Left lobe of liver (tissue), 2 donors: Measurements from ENCODE around the gene APRT. TPM values are rescaled to one million over a fixed set of nuclear protein-coding genes. Genes with fewer than 3 reads are reported as not detected.

Experiments
- ATAC-seq: fragments of 200-7000 bp; cut with Tn5 transposase; one replicate; pipeline ENCODE4 v1.9.1; 2020; ENCODE audit warnings: mild to moderate bottlenecking, moderate library complexity
- DNase-seq: peaks from one replicate; pipeline ENCODE4 v3.0.0-alpha.2; 2020; ENCODE audit warnings: low spot score
- total RNA-seq: library from RNA; stranded (reverse); gene quantifications from one replicate; pipeline ENCODE4 v1.2.1, GENCODE V29; 2021
- donor health status: DM: no; HTN: no; CAD: no; lungs with moderate emphysema.
- donor health status: DM: no; HTN: yes; CAD: no.

The APRT gene
- total RNA-seq, 1 donor from 2014 or later, result 68.9 TPM

GRCh38 chr16:88842806-88843205, 31.1 kb upstream of the APRT start:
- no peak for DNase-seq
- ATAC-seq, result no peak

GRCh38 chr16:88842308-88842756, 30.6 kb upstream of the APRT start:
- DNase-seq, result no peak
- no peak for ATAC-seq

GRCh38 chr16:88841521-88842307, 30.0 kb upstream of the APRT start:
- ATAC-seq (no peak), DNase-seq (no peak)

- no peak for DNase-seq
- ATAC-seq, result no peak
Measured at GRCh38 chr16:88840600-88841215, 29.0 kb upstream of the APRT start.

- ATAC-seq, result no peak
- no peak for DNase-seq
Measured at GRCh38 chr16:88839745-88840599, 28.2 kb upstream of the APRT start.

GRCh38 chr16:88839026-88839529, 27.4 kb upstream of the APRT start:
- DNase-seq (no peak), ATAC-seq (no peak)

- ATAC-seq (no peak), DNase-seq (no peak)
Measured at GRCh38 chr16:88838566-88838965, 26.8 kb upstream of the APRT start.

- ATAC-seq, result no peak
Measured at GRCh38 chr16:88837806-88838205, 26.1 kb upstream of the APRT start.

GRCh38 chr16:88836791-88837190, 25.1 kb upstream of the APRT start:
- DNase-seq, result no peak
- no peak for ATAC-seq

More at GRCh38 chr16:88837806-88838205, 26.1 kb upstream of the APRT start:
- no peak for DNase-seq

- no peak for DNase-seq
- ATAC-seq, result no peak
Measured at GRCh38 chr16:88835818-88836217, 24.1 kb upstream of the APRT start.

- no peak for DNase-seq
- no peak for ATAC-seq
Measured at GRCh38 chr16:88835383-88835782, 23.7 kb upstream of the APRT start.

- DNase-seq (no peak), ATAC-seq (no peak)
Measured at GRCh38 chr16:88834670-88835069, 22.9 kb upstream of the APRT start.

GRCh38 chr16:88833086-88833485, 21.4 kb upstream of the APRT start:
- DNase-seq (no peak), ATAC-seq (no peak)

GRCh38 chr16:88831838-88832237, 20.1 kb upstream of the APRT start:
- no peak for ATAC-seq
- DNase-seq, result no peak

GRCh38 chr16:88830783-88831182, 19.1 kb upstream of the APRT start:
- DNase-seq (no peak), ATAC-seq (no peak)

- DNase-seq (no peak), ATAC-seq (no peak)
Measured at GRCh38 chr16:88830258-88830657, 18.5 kb upstream of the APRT start.

GRCh38 chr16:88828711-88829110, 17.0 kb upstream of the APRT start:
- DNase-seq (no peak), ATAC-seq (no peak)

- ATAC-seq, result no peak
- no peak for DNase-seq
Measured at GRCh38 chr16:88827727-88828126, 16.0 kb upstream of the APRT start.

GRCh38 chr16:88826070-88826840, 14.5 kb upstream of the APRT start:
- ATAC-seq (no peak), DNase-seq (no peak)

GRCh38 chr16:88825146-88825545, 13.4 kb upstream of the APRT start:
- ATAC-seq (no peak), DNase-seq (no peak)
